ENCODE data around the gene PDE6C.
"Not testable (repeated sequence)": the region's sequence is repeated elsewhere in the genome, so short reads cannot be mapped to it uniquely, and the experiment has no call there.

PDE6C gene

GRCh38 chr10:93630625-93631557, 18.6 kb downstream of the PDE6C start:
- no peak for DNase-seq (ENCODE audit: low spot score)

DNA sequence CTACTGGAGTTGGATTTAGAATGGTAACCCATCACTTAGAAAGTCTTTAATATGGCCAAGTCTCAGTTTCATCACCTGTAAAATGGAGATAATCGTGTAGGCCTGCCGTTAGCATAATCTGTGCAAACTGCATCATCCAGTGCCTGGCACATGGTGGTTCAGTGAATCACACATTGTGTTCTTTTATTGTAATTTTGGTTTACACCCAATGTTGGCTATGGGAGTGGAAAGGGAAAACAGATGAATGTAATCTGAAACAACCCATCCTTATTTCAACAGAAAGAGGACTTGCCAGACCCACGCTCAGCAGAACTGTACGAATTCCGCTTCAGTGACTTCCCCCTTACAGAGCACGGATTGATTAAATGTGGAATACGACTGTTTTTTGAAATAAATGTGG, 27.5 kb downstream of the PDE6C start:
- DNase-seq (ENCODE audit: low spot score): no peak

DNA sequence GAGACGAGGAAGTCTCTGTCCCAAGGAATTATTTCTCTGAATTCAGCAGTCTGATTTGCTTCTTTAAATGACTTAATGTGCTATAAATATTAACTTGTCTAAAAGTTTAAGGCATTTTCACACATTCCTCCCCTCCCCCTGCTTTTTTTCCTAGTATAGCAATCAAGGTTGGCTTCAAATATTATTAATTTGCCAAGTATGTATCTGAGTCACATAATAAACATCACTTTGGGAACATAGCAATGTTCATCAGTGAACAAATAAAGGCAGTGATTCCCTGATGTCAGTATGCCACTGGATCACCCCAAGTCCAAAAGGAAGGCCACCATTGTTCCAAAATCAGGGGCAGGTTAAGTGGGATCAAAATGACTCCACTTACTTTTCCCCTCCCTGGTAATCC, 40.5 kb downstream of the PDE6C start:
- DNase-seq (ENCODE audit: low spot score): no peak

DNA sequence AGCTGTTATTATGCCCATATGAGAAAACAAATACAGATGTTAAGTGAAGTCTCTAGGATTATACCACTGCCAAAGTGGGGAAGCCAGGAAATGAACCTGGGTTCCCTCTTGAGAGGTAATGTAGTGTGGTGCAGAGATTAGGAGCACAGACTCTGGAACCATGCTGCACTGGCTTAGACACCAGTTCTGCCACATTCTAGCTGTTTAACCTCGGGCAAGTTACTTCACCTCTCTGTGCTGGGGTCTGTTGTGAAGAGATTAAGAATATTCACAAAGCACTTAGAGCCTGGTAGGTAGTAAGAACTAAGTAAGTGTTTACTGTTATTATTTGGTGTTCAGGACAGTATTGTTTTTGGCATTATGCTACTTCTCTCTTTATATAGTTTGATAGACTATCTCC, 41.9 kb downstream of the PDE6C start:
- no peak for DNase-seq (ENCODE audit: low spot score)

GRCh38 chr10:93656155-93656554, 43.8 kb downstream of the PDE6C start:
- no peak for DNase-seq (ENCODE audit: low spot score)

GRCh38 chr10:93657757-93658156, 45.4 kb downstream of the PDE6C start:
- DNase-seq (ENCODE audit: low spot score): no peak

GRCh38 chr10:93666030-93666429, 53.7 kb downstream of the PDE6C start:
- DNase-seq (ENCODE audit: low spot score): no peak

- DNase-seq (ENCODE audit: low spot score): no peak
Measured at GRCh38 chr10:93667795-93668194, 55.5 kb downstream of the PDE6C start.

GRCh38 chr10:93670372-93670771, 58.0 kb downstream of the PDE6C start:
- DNase-seq (ENCODE audit: low spot score): no peak

DNA sequence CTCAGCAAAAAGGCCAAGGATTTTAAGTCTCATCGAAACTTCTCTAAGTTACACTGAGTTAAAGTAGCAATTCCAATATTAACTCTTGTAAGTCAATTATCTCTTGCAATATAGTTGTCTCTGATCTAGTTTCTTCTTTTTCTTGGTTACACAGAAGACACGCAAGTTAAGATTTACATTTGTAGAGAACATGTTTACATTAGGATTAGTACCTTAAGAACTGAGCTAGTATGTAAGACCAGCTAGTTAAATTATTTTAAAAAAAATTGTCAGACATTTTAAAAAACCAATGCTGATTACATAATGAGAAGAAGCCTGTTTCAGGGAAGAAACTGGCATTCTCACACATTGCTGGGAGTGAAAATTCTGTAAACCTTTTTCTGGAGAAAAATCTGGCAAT, 58.7 kb downstream of the PDE6C start:
- DNase-seq (ENCODE audit: low spot score): no peak

- DNase-seq (ENCODE audit: low spot score): no peak
Measured at GRCh38 chr10:93672022-93672678, 59.8 kb downstream of the PDE6C start.

DNA sequence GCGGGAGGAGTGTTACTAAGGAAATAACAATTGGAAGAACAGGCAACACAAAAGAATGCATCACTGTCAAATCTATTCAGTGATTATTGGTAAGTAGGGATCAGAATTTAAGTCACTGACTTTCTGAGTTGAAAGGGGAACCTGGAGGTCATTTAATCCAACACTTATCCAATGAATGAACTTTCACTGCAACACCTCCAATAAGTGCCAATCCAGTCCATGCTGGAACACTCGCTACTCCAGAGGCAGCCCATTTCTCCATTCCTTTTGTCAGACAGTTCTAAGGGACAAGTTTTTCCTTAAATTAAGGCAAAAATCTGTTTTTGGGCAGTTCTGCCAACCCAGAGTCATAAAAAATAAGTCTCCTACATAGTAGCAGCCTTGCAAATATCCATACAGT, 60.6 kb downstream of the PDE6C start:
- no peak for DNase-seq (ENCODE audit: low spot score)

- no peak for DNase-seq (ENCODE audit: low spot score)
Measured at GRCh38 chr10:93673791-93674190, 61.5 kb downstream of the PDE6C start.

DNA sequence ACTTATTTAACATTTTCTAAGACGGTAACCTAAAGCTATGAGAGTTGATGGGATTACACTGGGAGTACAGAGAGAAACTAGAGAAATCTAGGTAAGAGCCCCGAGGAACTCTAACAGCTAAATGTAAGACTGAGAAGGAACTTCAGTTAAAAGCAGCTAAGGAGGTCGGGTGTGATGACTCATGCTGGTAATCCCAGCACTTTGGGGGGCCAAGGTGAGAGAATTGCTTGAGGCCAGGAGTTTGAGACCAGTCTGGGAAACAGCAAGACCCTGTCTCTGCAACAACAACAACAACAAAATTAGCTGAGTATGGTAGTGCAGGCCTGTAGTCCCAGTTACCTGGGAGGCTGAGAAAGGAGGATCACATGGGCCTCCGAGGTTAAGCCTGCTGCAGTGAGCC, 66.0 kb downstream of the PDE6C start:
- DNase-seq (ENCODE audit: low spot score): no peak

DNA sequence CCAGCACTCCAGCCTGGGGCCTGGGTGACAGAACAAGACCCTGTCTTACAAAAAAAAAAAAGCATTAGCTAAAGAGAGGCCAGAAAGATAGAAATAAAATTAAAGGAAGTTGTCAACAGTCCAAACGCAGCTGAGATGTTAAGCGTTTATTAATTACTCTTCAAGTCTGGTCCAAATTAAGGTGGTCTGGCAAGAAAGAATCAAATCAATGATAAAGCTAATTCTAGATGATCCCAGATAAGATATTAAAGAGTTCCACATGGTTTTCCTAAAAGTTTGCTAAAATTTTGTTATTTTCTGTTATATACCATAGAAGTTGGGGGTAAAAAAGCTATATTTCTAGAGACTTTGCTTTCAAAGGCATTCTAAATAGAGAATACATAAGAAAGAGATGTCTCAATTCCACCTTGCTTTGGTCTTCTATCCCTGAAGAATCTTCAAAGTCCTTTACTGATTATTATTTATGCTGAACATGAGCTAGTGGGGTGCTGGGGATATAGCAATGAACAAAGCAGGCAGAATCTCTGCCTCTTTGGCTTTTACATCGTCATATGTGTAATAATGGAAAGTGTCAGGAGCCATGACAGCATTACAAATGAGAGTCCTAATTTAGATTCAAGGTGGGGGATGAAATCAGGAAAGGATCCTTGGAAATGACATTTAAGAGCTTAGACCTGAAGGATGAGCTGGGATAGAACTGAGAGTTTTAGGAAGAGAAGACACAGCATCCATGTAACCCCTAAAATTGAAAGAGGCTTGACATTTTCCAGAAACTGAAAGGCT, 66.7 kb downstream of the PDE6C start:
- no peak for DNase-seq (ENCODE audit: low spot score)

DNA sequence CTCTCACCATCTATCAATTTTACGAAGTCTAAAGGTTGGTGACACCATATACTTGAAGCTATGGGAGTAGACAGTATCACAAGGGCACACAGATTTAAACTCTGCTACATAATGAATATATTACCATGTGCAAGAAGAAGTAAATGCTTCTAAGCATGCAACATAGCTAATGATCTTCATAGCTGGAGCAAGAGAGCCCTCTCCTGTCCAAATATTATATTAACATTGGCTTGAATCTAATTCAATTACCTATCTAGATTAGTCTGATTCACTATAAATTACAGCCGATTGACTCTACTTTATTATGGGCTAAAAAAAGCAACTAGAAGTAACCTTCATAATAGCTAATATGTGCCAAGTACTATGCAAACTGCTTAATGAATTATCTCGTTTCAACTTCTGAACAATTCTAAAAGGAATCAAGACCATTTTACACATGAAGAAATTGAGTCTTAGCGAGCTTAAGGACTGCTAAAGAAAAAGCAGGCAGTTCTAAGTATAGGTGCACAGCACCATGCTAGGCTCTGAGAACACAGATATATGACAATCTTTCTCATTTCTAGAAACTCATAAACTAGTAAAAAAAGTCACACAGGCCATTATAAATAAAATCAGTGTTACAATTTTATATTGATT, 68.2 kb downstream of the PDE6C start:
- DNase-seq (ENCODE audit: low spot score): no peak

DNA sequence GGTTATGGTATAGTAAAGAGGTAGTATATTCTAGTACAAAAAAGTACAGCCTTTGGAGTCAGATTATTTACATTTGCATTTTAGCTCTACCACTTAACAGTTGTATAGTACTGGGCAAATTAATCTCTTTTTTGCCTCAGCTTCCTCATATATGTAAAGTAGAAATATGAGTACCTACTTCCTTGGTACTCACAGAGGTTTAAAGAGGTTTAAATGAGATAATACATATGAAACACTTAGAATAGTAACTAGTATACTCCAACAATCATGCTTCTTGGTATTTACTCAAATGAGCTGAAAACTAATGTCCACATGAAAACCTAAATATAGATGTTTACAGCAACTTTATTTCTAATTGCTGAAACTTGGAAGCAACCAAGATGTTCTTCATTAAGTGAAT, 75.4 kb downstream of the PDE6C start:
- DNase-seq (ENCODE audit: low spot score): no peak

- DNase-seq (ENCODE audit: low spot score): no peak
Measured at GRCh38 chr10:93695740-93696139, 83.4 kb downstream of the PDE6C start.

GRCh38 chr10:93696582-93696981, 84.2 kb downstream of the PDE6C start:
- not testable (repeated sequence) for DNase-seq (ENCODE audit: low spot score)

DNA sequence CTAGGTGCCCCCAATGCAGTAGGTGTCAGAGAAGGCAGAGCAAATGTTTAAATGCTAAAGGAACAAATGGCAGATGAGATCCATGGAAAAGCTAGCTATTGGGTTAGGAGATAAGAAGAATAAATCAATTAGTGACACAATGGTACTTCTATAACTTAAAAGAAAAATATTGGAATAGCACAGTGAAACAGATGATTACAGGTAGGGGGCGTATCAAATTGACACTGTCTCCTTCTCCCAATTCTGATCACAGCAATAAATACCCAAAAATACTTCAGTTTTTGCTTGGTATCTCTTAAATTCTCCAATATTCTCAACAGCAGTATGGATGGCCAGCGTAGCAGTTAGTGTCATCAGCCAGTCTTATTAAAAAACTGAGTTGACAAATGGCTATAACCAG, 84.9 kb downstream of the PDE6C start:
- DNase-seq (ENCODE audit: low spot score): no peak

GRCh38 chr10:93701866-93702209, 89.5 kb downstream of the PDE6C start:
- DNase-seq (ENCODE audit: low spot score): no peak
